IMR-90 (cell line): ENCODE results near the gene CCDC136. TPM values are rescaled to one million over a fixed set of nuclear protein-coding genes. Genes with fewer than 3 reads are reported as not detected.

ENCODE experiments used
- ATAC-seq: fragments of 200-7000 bp; cut with Tn5 transposase; 2 replicates; pipeline ENCODE4 v1.9.1; 2020; ENCODE audit warnings: low read depth, mild to moderate bottlenecking, moderate library complexity
- BruUV-seq: library from RNA; stranded (reverse); fragments of 400-500 nt; replicated peaks from 2 replicates; lab custom pipeline; 2021; lab: Mats Ljungman, UMichigan
- CTCF ChIA-PET: fragments of 300-600 bp; formaldehyde crosslinking; extraction: SDS; loops from one replicate; lab custom pipeline; 2021; ENCODE audit warnings: antibody characterized with exemption; lab: Yijun Ruan, JAX
- POLR2A ChIA-PET: fragments of 300-600 bp; sonication (Branson Sonifier 250); formaldehyde crosslinking; loops from one replicate; lab custom pipeline; 2022; ENCODE audit warnings: antibody characterized with exemption; ENCODE audit not compliant: unreplicated experiment; lab: Charles Lee
- DNase-seq: peaks from one replicate; pipeline ENCODE4 v3.0.0; 2013
- H2AFZ ChIP-seq: replicated peaks from 2 replicates; pipeline ENCODE3; 2013; ENCODE audit warnings: low read length, mild to moderate bottlenecking; ENCODE audit not compliant: poor library complexity
- H2AK5ac ChIP-seq: 2 replicates; pipeline ENCODE4 v1.6.1; 2013; ENCODE audit warnings: low read depth, low read length, inconsistent platforms
- H2AK9ac ChIP-seq: replicated peaks from 2 replicates; pipeline ENCODE3; 2013; ENCODE audit warnings: mild to moderate bottlenecking, low read depth, low read length, moderate library complexity; ENCODE audit not compliant: poor library complexity
- H2BK120ac ChIP-seq: 2 replicates; pipeline ENCODE4 v1.6.1; 2013; ENCODE audit warnings: low read depth, low read length, inconsistent platforms
- H2BK15ac ChIP-seq: 3 replicates; pipeline ENCODE4 v1.6.1; 2013; ENCODE audit warnings: low read depth, low read length, inconsistent platforms
- H2BK20ac ChIP-seq: 2 replicates; pipeline ENCODE4 v1.6.1; 2013; ENCODE audit warnings: low read depth, mild to moderate bottlenecking, inconsistent platforms, low read length, moderate library complexity
- H2BK5ac ChIP-seq: 2 replicates; pipeline ENCODE4 v1.6.1; 2013; ENCODE audit warnings: mild to moderate bottlenecking, low read depth, low read length, inconsistent platforms; ENCODE audit not compliant: poor library complexity, severe bottlenecking
- H3K14ac ChIP-seq: replicated peaks from 2 replicates; pipeline ENCODE4 v1.6.1; 2013; ENCODE audit warnings: low read depth, low read length, inconsistent platforms
- H3K18ac ChIP-seq: 2 replicates; pipeline ENCODE4 v1.6.1; 2013; ENCODE audit warnings: low read depth, low read length, control low read depth
- H3K23ac ChIP-seq: 2 replicates; pipeline ENCODE4 v1.6.1; 2013; ENCODE audit warnings: low read depth, low read length, inconsistent platforms
- H3K27ac ChIP-seq: 2 replicates; pipeline ENCODE4 v1.5.1; 2013; ENCODE audit warnings: mild to moderate bottlenecking, control low read depth, low read length; ENCODE audit not compliant: insufficient read depth
- H3K27me3 ChIP-seq: 2 replicates; pipeline ENCODE4 v1.6.1; 2013; ENCODE audit warnings: low read length; ENCODE audit not compliant: control insufficient read depth, insufficient read depth
- H3K36me3 ChIP-seq: 2 replicates; pipeline ENCODE4 v1.6.1; 2013; ENCODE audit warnings: low read length, mixed read lengths; ENCODE audit not compliant: control insufficient read depth, insufficient read depth
- H3K4ac ChIP-seq: 2 replicates; pipeline ENCODE4 v1.6.1; 2013; ENCODE audit warnings: low read depth, low read length, inconsistent platforms
- H3K4me1 ChIP-seq: 2 replicates; pipeline ENCODE4 v1.6.1; 2013; ENCODE audit warnings: low read length, mixed read lengths; ENCODE audit not compliant: control insufficient read depth, insufficient read depth
- H3K4me2 ChIP-seq: 2 replicates; pipeline ENCODE4 v1.6.1; 2013; ENCODE audit warnings: low read depth, mild to moderate bottlenecking, control low read depth, low read length, moderate library complexity
- H3K4me3 ChIP-seq: 2 replicates; pipeline ENCODE4 v1.5.1; 2013; ENCODE audit warnings: low read depth, mild to moderate bottlenecking, control low read depth, low read length, moderate library complexity; ENCODE audit not compliant: insufficient read depth
- H3K56ac ChIP-seq: 2 replicates; pipeline ENCODE4 v1.6.1; 2013; ENCODE audit warnings: low read length, inconsistent platforms; ENCODE audit not compliant: insufficient read depth; ENCODE audit errors: extremely low read depth
- H3K79me1 ChIP-seq, 2 experiments: 2 replicates each; pipeline ENCODE4 v1.6.1; 2013; ENCODE audit warnings: low read length in 2 of 2, inconsistent platforms in 1 of 2, low read depth in 1 of 2
- H3K9ac ChIP-seq: 2 replicates; pipeline ENCODE4 v1.6.1; 2013; ENCODE audit warnings: low read depth, low read length, control low read depth
- H3K9me1 ChIP-seq: 2 replicates; pipeline ENCODE4 v1.6.1; 2013; ENCODE audit warnings: low read length, inconsistent platforms; ENCODE audit not compliant: insufficient read depth
- H3K9me3 ChIP-seq: 2 replicates; pipeline ENCODE4 v1.6.1; 2013; ENCODE audit warnings: low read length; ENCODE audit not compliant: control insufficient read depth, insufficient read depth
- H4K20me1 ChIP-seq: 2 replicates; pipeline ENCODE4 v1.6.1; 2013; ENCODE audit warnings: low read length, inconsistent platforms; ENCODE audit not compliant: insufficient read depth
- H4K5ac ChIP-seq: 2 replicates; pipeline ENCODE4 v1.6.1; 2013; ENCODE audit warnings: mild to moderate bottlenecking, low read depth, low read length, control low read depth
- H4K8ac ChIP-seq, 2 experiments: 2 replicates each; pipeline ENCODE4 v1.6.1; 2013; ENCODE audit warnings: low read depth in 2 of 2, low read length in 2 of 2, control low read depth in 1 of 2, inconsistent platforms in 1 of 2
- H4K91ac ChIP-seq: 2 replicates; pipeline ENCODE4 v1.6.1; 2013; ENCODE audit warnings: low read depth, low read length, inconsistent platforms; ENCODE audit not compliant: insufficient read depth
- CEBPB ChIP-seq: IDR thresholded peaks from 2 replicates; pipeline ENCODE4 v1.6.1; 2012; ENCODE audit warnings: low read depth, low read length, improper control_type of control experiment
- FOS ChIP-seq: fragments of 150-350 bp; IDR thresholded peaks from 2 replicates; pipeline ENCODE4 v1.6.1; 2016; ENCODE audit warnings: low read depth, low read length
- MXI1 ChIP-seq: IDR thresholded peaks from 2 replicates; pipeline ENCODE4 v1.6.1; 2012; ENCODE audit warnings: low read depth, mild to moderate bottlenecking, low read length, moderate library complexity, borderline replicate concordance
- NFE2L2 ChIP-seq: fragments of 150-350 bp; IDR thresholded peaks from 2 replicates; pipeline ENCODE4 v1.6.1; 2016; ENCODE audit warnings: low read depth, mild to moderate bottlenecking, low read length
- POLR2A ChIP-seq: IDR thresholded peaks from 2 replicates; pipeline ENCODE4 v1.6.1; 2012; ENCODE audit warnings: mild to moderate bottlenecking, low read depth, low read length
- RCOR1 ChIP-seq: IDR thresholded peaks from 2 replicates; pipeline ENCODE4 v1.6.1; 2012; ENCODE audit warnings: mild to moderate bottlenecking, low read length, improper control_type of control experiment; ENCODE audit not compliant: insufficient replicate concordance
- RFX5 ChIP-seq: IDR thresholded peaks from 2 replicates; pipeline ENCODE4 v1.8.0; 2012; ENCODE audit warnings: low read depth, mild to moderate bottlenecking, low read length, moderate library complexity
- WGBS, 2 experiments: methylation state at CpG; one replicate each; pipeline versions ENCODE4 v1.1.5 to v1.1.7; 2013; ENCODE audit warnings: missing lambda C conversion rate in 2 of 2; ENCODE audit not compliant: insufficient read length in 1 of 2; ENCODE audit errors: extremely low coverage in 2 of 2; 5-methylcytosine and 5-hydroxymethylcytosine counted together
- dilution Hi-C: fragments of 300-500 bp; cut with HindIII; formaldehyde crosslinking; loops from one replicate; pipeline ENCODE4 v1.14.3; 2018; ENCODE audit warnings: low sequenced_read_pairs; ENCODE audit not compliant: unreplicated experiment
- in situ Hi-C: fragments of 300-500 bp; cut with MboI; formaldehyde crosslinking; loops from 3 replicates; pipeline ENCODE4 v1.14.3; 2019; ENCODE audit warnings: low sequenced_read_pairs, inconsistent platforms, mixed read lengths
- intact Hi-C: fragments of 100-400 bp; cut with micrococcal nuclease; formaldehyde crosslinking; loops from 2 replicates; pipeline ENCODE4 v1.10.0; 2022
- polyA plus RNA-seq, 3 experiments: library from polyadenylated mRNA; depleted of rRNA; stranded (reverse); fragments of >200 nt; gene quantifications; 2 replicates each; pipeline ENCODE4 v1.2.3, GENCODE V29; 2012; ENCODE audit warnings: low replicate concordance in 1 of 3
- total RNA-seq: library from RNA; depleted of rRNA; stranded (reverse); fragments of >200 nt; gene quantifications from 2 replicates; pipeline ENCODE4 v1.2.3, GENCODE V29; 2012

Gene CCDC136
- total and polyA plus RNA-seq, 2 of the 4 experiments (the other 2 are of a cell fraction) = 7.7 to 18.0 TPM

GRCh38 chr7:128865996-128866877, 74.5 kb downstream of the CCDC136 start (continued):
- no peak for TF ChIP-seq CEBPB

- no peak overlapping the region for H4K5ac ChIP-seq
- dilution Hi-C loops = no loop called here
- ATAC-seq (no peak), DNase-seq (no peak)
- no peak overlapping the region for H2BK5ac ChIP-seq
- whole genome bisulfite sequencing, 2 experiments = 65% methylated on average over 3 of the region's 4 CpGs; no CpG with 5 or more reads in 1 of the 2 experiments
- H3K4me3 ChIP-seq = no peak overlapping the region
- H2AFZ ChIP-seq = no peak overlapping the region
- no peak overlapping the region for H2BK20ac ChIP-seq
- peaks cover 16% of the 10 kb centered on the region for H3K36me3 ChIP-seq
- no peak overlapping the region for H3K18ac ChIP-seq
- H3K9me3 ChIP-seq = no peaks in the 10 kb centered on the region
- no peak overlapping the region for H2AK5ac ChIP-seq
- H4K8ac ChIP-seq = no peak overlapping the region
- no peak overlapping the region for H3K9ac ChIP-seq
- no peak overlapping the region for H3K27ac ChIP-seq
- no TSS peak for BruUV-seq
- in situ Hi-C loops = no loop called here
- H3K4me2 ChIP-seq = no peak overlapping the region
- no peak overlapping the region for H3K14ac ChIP-seq
- H3K79me1 ChIP-seq = peaks cover 11 to 16% of the 10 kb centered on the region in 2 experiments
- TF ChIP-seq RFX5 (no peak), MXI1 (no peak), NFE2L2 (no peak), FOS (no peak), POLR2A (no peak), RCOR1 (no peak)
- H3K4ac ChIP-seq = no peak overlapping the region
- H4K91ac ChIP-seq = no peak overlapping the region
- H2AK9ac ChIP-seq = no peak overlapping the region
- peaks cover 2% of the 10 kb centered on the region for H3K4me1 ChIP-seq
- POLR2A ChIA-PET = no interaction called here
- no peak overlapping the region for H3K23ac ChIP-seq
- intact Hi-C loops = no loop called here
- H3K27me3 ChIP-seq = peaks cover 20% of the 10 kb centered on the region
- H3K56ac ChIP-seq = no peak overlapping the region
- CTCF ChIA-PET = no interaction called here
- peaks cover 2% of the 10 kb centered on the region; the same call in 1 of the 2 replicates for H3K9me1 ChIP-seq
- H2BK120ac ChIP-seq = no peak overlapping the region
- H2BK15ac ChIP-seq = no peak overlapping the region
- peaks cover 31% of the 10 kb centered on the region for H4K20me1 ChIP-seq
Observed at GRCh38 chr7:128867241-128867640, 75.5 kb downstream of the CCDC136 start.
